HPDE6-E6E7 (cell line): Measurements from ENCODE around the gene TJP3.

Source experiments
- DNase-seq: peaks from one replicate; pipeline ENCODE4 v3.0.0; 2011; ENCODE audit warnings: missing footprints; ENCODE audit errors: extremely low spot score

Gene TJP3

DNA sequence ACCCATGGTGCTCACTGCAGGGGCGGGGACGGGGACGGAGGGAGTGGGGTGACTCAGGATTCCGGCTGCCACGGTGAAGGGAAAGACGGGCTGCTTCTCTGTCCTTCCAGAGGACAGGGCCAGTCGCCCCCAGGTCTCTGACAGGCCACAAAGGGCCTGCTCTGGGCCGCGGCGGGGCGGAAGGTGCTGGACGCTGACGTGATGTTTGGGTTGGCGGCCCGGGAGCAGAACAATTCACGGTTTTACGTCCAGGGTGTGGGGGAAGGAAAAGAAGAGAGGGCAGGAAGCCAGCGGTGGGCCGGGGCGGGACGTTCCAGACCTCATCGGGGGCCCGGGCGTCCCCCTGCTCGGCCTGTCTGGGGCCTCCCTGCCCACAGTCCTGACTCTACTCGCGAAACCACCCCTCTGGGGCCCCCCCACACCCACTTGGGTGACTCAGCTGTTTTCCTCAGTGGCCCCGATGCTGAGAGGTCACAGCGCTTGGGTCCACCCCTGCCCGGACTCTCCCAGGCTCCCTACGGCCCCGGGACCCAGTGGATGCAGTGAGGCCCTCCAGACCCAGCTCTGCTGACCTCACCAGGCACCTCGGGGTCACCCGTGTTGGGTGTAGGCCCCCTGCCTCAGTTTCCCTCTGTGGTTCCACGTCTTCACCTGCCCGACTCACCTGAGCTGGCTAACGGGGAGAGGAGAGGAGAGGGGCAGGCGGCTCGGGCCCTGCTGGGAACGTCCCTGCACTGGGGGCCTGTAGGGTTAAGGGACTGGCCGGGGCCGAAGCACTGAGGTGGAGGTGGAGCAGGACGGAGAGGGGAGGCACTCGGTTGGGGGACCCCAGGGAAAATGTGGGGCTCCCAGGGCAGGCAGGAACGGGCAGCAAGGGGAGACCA is 37.1 kb upstream of the TJP3 start:
- DNase-seq, result no peak

DNA sequence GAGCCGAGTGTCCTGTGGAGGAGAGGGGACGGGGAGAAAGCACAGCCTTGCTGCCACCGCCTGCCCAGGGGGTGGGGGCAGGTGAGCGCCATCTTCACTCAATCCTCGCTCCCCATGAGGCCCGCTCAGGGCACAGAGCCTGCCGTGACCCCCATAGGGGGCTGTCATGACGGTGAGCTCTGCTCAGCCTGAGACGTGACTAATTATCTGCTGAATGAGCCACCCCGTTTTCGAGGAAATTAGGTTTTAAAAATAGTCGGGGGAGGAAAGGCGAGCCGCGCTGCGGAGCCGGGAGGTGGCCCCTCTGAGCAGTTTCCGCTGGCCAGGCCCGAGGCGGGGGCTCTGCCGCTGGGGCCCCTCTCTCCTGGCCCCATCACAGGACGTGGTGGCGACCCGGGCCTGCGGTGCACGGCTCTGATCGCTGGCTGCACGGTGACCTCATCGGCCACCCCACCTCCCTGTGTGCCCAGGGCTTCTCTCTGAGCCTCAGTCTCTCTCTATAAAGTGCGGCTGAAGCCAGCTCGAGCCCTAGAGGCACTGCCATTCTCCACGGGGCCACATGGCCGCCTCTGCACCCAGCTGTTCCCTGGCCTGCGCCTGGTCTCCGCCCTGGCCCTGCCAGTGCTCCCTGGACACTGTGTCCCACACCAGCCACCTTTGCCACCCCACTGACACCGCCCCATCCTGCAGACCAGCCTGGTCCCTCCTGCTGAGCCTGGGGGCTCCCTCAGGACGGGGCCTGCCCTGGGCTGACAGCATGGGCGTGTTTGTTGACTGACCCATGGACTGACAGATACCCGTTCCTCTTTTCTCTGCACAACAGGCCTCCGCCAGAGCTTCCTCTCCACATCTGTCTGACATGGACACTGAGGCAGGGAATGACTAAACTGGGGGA is 36.3 kb upstream of the TJP3 start:
- DNase-seq, result no peak

GRCh38 chr19:3672575-3672948 is 35.6 kb upstream of the TJP3 start:
- DNase-seq, result no peak

DNA sequence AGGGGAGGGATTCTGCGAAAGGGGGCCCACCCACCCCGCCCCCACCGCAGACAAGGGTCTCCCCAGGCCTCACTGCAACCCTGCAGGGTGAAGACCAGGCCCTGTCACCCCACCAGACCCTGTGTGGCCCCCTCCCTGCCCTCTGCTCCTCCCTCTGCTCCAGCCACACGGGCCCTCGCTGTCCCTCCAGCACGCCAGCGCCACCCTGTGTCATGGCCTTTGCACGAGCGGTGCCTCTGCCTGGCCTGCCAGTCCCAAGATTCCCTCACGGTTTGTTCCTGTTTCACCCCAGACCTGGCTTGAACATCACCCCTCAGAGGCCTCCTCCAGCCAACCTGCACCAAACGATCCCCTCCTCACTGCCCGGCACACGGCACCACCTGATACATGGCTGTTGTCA is 35.2 kb upstream of the TJP3 start:
- DNase-seq, result no peak

DNA sequence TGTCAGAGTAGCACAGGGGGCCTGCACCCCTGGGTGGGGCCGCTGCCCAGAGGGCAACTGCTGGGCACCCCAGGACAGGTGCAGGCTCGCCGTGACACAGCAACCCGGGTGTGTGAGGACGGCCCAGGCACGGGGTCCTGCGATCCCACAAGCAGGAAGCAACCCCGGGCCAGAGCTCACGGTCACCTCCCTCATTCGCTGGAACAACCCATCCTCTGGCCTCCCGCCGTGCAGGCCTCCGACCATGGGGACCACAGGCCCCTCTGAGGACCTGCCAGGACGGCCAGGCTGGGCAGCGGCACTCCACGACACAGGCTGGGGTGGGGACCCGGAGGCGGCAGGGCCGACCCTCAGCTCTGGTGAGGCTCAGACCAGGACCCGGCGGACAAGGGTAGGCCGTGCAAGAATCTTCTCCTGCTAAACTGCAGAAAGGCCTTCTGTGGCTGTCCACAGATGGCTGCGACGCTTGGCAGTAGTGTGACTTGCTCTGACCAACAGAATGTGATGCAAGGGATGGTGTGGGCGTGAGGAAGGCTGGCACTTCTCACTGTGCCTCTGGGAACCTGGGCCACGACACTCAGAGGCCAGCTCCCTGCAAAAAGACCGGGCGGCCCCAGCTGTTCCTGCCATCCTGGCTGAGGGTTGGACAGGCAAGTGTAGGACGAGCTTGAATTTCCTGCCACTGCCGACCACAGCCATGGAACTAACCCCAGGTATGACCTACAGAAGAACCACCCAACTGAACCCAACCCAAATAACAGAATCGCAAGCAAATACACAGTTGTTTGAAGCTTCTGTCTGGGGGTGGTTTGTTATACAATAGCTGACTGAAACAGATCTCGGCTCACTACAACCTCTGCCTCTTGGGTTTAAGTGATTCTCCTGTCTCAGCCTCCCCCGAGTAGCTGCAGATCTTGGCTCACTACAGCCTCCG is 34.4 kb upstream of the TJP3 start:
- DNase-seq, result no peak

GRCh38 chr19:3674784-3675543 is 33.2 kb upstream of the TJP3 start:
- DNase-seq, result no peak

GRCh38 chr19:3678188-3678587 is 30.0 kb upstream of the TJP3 start:
- no peak for DNase-seq

DNA sequence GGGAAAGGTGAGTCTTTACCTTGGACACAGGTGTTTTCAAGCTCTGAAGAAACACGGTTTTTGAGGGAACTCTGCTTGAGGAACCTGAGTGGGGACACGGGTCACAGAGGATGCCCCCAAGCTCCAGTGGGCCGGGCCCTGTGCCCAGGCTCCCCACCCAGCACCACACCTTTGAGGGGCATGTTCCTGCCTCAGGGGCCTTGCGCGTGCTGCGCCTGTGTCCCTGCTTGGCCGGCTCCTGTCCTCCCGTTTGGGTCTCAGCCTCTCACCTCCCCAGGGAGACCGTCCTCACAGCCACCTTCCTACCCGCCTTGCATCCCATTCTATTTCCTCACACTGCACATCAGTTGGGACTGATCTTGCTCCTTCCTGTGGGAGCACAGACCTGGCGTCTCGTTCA is 29.0 kb upstream of the TJP3 start:
- no peak for DNase-seq

DNA sequence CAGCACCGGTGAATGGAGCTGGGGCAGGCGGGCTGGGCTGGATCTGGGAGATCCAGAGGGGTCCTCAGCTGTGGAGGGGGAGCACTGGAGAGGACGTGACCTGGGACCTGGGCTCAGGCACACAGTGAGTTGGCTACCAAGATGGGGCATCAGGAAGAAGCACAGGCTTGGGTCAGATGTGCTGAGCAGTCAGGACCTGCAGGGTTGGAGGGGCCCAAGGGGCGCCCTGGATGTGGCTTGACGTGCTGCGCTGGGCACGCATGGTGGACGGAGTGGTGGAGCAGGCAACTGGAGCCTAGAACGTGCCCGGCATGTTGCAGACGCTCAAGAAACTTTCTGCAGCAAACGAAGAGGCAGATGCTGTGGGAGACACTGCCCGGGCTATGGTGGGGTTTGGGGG is 28.6 kb upstream of the TJP3 start:
- no peak for DNase-seq

- no peak for DNase-seq
Measured at GRCh38 chr19:3680939-3681338, 27.2 kb upstream of the TJP3 start.

DNA sequence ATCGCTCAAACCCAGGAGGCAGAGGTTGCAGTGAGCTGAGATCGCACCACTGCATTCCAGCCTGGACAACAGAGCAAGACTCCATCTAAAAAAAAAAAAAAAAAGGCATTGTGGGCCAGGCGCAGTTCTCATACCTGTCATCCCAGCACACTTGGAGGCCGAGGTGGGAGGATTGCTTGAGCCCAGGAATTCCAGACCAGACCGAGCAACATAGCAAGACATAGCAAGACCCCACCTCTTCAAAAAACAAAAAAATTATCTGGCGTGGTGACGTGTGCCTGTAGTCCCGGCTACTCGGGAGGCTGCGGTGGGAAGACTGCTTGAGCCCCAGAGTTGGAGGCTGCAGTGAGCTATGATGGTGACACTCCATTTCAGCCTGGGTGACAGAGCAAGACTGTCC is 25.9 kb upstream of the TJP3 start:
- DNase-seq, result no peak

GRCh38 chr19:3682741-3683404 is 25.3 kb upstream of the TJP3 start:
- no peak for DNase-seq

DNA sequence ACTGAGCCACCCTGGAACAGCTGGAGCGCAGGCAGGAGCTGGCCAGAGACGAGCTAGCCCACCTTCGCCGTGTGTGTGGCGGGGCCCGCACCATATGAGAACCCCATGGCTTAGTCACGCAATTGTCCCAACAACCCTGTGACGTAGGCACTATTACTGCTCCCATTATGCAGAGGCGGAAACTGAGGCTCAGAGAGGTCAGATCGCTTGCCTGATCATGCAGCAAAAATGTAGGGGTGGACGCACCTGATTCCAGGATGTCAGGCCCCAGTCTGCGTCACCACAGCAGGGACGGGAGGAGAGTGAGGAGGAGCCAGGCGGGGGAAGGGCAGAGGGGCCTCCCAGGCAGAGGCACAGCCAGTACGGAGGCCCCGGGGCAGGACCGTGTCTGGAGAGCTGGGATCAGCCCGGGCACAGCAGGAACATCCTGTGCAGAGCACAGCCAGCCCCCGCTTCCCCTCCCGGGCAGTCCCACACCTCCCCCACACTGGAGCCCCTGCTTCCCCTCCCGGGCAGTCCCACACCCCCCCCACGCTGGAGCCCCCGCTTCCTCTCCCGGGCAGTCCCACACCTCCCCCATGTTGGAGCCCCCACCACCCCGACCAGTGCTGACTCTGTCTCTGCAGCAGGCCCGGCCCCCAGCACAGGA is 24.7 kb upstream of the TJP3 start:
- DNase-seq, result no peak

GRCh38 chr19:3684054-3684816 is 23.9 kb upstream of the TJP3 start:
- DNase-seq, result no peak

GRCh38 chr19:3684817-3685410 is 23.3 kb upstream of the TJP3 start:
- DNase-seq, result no peak

DNA sequence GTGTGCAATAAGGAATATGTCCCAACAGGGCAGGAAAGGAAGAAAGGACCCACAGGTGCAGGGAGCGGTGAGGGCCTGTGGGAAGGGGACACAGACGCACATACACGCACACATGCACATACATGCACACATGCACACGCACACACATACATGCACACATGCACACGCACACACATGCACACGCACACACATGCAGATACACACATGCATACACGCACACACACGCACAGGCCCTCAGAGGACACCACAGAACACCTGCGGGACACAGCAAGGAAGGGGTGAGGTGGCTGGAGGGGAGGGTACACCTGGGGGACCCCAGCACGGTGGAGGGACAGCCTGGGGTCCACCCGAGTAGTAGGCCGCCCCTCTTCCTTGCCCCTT is 20.8 kb upstream of the TJP3 start:
- no peak for DNase-seq

- DNase-seq, result peak; percentile 23
Measured at GRCh38 chr19:3687774-3688706, 20.1 kb upstream of the TJP3 start.
